Measurements from ENCODE around the gene WNT3A. TPM values are rescaled to one million over a fixed set of nuclear protein-coding genes. Genes with fewer than 3 reads are reported as not detected.
A peak's percentile ranks its signal among the peaks of the same experiment; 100 is the strongest.

WNT3A gene
- total RNA-seq, 1 experiment from 2014 or later = 0.31 TPM

DNA sequence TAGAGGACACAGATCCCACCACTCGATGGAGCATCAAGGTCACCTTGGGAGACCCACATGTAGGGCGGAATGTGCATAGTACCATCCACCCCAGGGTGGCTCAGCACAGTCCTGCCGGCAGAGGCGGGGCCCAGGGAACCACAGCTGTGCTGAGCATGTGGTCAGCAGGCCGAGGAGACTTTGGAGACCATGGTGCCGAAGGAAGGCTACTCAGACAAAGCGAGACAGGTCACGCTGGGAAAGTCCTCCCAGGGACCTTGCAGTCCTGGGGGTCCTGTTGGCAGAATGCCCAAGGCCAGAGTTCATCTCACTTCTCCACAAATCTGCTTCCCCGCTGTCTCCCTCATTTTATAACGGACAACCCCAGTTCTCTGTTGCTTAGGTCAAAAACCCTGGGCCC lies 22.5 kb downstream of the WNT3A start:
- no peaks in the 10 kb centered on the region for H3K36me3 ChIP-seq (replicated peaks; ENCODE audit: control insufficient read depth, insufficient read depth, low read length)
- 0 out of 2 replicates have a peak, but pooled peaks cover 1% of the 10 kb centered on the region for H3K27me3 ChIP-seq (ENCODE audit: control insufficient read depth, insufficient read depth, low read length)
- no peak overlapping the region for H3K4me3 ChIP-seq (ENCODE audit: insufficient read depth, low read depth, low read length)
- DNase-seq = no peak

DNA sequence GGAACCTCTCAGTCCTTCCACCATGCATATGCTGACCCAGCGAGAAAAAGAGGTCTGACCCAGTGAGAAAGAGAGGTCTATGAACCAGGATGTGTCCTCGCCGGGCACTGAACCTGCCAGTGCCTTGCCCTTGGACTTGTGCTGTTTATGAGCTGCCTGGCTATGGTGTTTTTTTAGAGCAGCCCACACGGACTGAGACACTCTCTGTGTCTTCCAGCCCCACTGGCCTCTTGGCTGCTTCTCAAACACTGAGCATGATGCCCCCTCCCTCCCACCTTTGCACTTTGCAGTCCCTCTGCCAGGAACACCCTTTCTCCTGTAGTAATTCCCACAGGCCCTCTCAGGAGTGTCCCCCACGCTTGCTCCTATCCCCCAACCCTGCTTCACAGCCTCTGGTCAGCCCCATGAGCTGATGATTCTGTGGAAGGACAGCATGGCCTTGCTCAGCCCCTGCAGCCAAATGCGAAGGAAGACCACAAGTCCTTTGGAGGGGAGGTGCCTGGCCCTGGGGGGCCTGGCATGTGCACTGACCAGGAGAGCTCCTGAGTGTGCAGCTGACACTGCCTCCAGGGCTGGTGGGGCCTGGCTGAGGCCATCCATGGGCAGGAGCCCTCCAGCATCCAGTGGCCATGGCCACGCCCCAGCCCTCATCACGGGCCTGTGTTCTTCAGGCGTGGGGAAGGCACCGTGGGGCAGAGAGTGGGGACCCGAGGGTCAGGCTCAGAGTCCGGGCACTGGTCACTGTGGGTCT lies 23.8 kb downstream of the WNT3A start:
- no peaks in the 10 kb centered on the region for H3K36me3 ChIP-seq (replicated peaks; ENCODE audit: control insufficient read depth, insufficient read depth, low read length)
- peaks cover 3% of the 10 kb centered on the region; the same call in 1 of the 2 replicates for H3K27me3 ChIP-seq (ENCODE audit: control insufficient read depth, insufficient read depth, low read length)
- DNase-seq = no peak
- no peak overlapping the region for H3K4me3 ChIP-seq (ENCODE audit: insufficient read depth, low read depth, low read length)

DNA sequence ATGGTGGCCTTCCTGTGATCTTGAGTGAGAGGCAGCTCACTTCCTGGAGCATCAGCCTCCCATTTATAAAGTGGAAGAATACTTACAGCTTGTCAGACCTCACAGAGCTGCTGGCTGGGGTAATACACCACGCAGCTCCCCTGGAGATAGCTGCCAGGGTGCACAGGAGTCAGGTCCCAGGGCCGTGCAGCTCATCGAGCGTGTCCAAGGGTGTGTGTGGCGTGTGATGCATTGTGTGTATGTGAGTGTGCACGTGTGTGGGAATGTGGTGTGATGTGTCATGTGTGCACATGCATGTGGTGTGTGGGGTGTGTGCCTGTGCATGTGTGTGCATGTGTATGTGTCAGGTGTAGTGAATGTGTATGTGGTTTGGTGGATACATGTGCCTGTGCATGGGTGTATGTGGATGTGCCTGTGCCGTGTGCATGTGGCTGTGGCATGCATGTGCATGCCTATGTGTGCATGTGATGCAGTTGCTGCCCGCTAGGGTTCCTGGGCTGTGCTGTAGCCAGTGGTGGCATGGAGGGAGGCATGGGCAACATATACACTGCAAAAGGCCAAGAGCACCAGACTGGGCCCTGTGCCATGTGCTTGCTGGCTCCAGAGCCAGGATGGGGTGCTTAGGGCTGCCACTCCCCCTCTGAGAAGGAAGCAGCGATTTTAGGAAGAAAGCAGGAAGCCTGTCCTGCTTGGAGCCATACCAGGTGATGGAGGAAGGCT lies 24.6 kb downstream of the WNT3A start:
- peaks cover 3% of the 10 kb centered on the region for H3K27me3 ChIP-seq (ENCODE audit: control insufficient read depth, insufficient read depth, low read length)
- no peak overlapping the region for H3K4me3 ChIP-seq (ENCODE audit: insufficient read depth, low read depth, low read length)
- no peak for DNase-seq
- H3K36me3 ChIP-seq (replicated peaks; ENCODE audit: control insufficient read depth, insufficient read depth, low read length) = no peaks in the 10 kb centered on the region

DNA sequence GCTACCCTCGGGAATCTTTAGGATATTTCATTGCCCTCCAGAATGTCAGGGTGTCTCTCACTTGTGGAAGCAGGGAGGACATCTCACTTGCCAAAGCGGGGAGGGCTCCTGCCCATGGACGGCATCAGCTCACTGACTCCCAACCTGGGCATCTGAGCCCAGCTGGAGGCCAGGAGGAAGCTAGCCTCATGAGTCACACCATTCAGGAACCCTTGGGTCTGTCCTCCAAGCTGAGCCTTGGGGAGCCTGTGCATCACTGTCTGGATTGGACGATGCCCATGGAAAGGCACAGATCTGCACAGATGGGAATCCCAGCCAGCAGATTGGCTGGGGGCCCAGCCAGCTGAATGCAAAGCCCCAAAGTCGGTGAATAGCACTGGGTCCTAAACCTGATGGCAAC lies 25.2 kb downstream of the WNT3A start:
- peaks cover 8% of the 10 kb centered on the region for H3K27me3 ChIP-seq (ENCODE audit: control insufficient read depth, insufficient read depth, low read length)

DNA sequence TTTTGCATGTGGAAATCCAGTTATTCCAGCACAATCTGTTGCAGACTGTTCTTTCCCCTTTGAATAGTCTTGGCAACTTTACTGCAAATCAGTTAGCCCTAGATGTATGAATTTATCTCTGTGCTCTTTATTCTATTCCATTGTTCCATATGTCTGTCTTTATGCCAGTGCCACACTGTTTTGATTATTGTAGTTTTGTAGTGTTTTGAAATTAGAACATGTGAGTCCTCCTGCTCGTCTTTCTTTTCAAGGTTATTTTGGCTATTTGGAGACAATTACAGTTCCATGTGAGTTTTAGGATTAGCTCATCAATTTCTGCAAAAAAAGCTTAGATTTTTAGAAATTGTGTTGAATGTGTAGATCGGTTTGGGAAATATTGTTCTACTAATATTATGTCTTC lies 26.6 kb downstream of the WNT3A start:
- DNase-seq = no peak
- H3K4me3 ChIP-seq (ENCODE audit: insufficient read depth, low read depth, low read length) = no peak overlapping the region
- H3K27me3 ChIP-seq (ENCODE audit: control insufficient read depth, insufficient read depth, low read length) = peaks cover 21% of the 10 kb centered on the region
- no peaks in the 10 kb centered on the region for H3K36me3 ChIP-seq (replicated peaks; ENCODE audit: control insufficient read depth, insufficient read depth, low read length)

More for the DNA sequence above, 25.2 kb downstream of the WNT3A start:
- no peaks in the 10 kb centered on the region for H3K36me3 ChIP-seq (replicated peaks; ENCODE audit: control insufficient read depth, insufficient read depth, low read length)
- no peak overlapping the region for H3K4me3 ChIP-seq (ENCODE audit: insufficient read depth, low read depth, low read length)
- no peak for DNase-seq

DNA sequence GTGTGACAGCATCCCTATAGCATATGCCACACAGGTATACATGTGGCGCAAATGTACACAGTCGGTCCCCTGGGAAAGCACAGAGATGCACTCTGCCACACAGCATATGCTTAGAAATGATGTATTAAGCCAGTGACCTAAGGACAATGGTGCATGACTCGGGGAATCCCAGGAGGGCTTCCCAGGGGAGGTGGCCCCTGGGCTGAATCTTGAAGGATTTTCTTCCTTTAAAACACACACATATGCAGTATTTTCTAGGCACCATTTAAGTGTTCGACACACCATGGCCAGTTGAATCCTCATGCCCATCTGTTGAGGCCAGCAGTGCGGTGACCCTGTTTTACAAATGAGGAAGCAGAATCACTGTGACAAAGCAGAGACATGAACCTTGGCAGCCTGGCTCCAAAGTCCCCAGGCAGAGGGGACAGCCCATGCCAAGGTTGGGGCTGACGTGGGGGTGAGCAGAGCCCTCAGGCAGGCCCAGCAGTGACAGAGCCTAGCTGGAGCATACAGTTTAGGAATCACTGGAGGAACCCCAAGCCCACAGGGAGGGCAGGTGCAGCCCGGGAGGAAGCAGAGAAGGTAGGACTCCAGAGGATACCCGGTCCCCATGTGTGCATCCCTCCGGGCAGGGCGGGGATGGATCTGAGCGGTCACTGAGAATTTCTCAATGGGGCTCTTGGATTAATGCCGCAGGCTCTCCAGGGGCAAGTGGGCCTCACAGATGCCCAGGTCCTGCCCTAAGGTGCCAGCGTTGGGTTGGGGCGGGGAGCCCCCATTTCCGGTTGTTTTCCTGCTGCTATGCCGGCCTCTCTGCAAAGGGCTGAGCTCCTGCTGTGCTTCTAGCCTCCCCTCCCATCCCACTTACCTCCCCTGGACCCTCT lies 28.4 kb downstream of the WNT3A start:
- H3K4me3 ChIP-seq (ENCODE audit: insufficient read depth, low read depth, low read length) = no peak overlapping the region
- H3K27me3 ChIP-seq (ENCODE audit: control insufficient read depth, insufficient read depth, low read length) = peaks cover 38% of the 10 kb centered on the region
- peak; percentile 63 for DNase-seq

DNA sequence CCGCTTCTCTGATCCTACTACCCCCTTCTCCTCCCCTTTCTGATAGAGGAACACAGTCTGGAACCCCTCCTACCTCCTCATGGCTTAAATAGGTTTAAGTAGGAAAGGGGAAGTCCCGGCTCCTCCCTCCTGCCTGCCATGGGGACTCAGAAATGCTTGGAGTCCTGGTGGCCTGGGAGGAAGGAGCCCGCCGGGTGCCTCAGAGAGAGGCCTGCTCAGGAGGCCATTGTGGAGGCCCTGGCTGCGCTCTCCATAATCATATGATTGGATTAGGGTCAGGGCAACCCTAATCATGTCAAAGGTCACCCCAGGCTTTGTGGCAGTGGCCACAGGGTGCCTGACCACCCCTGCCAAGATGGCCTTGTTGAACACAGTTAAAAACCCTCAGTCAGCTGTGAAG lies 29.0 kb downstream of the WNT3A start:
- Histone ChIP-seq H3K27me3 (ENCODE audit: control insufficient read depth, insufficient read depth, low read length) (peaks cover 39% of the 10 kb centered on the region), H3K4me3 (ENCODE audit: insufficient read depth, low read depth, low read length) (no peak overlapping the region), H3K36me3 (replicated peaks; ENCODE audit: control insufficient read depth, insufficient read depth, low read length) (no peaks in the 10 kb centered on the region)
- DNase-seq = peak; percentile 71

More for the DNA sequence above, 28.4 kb downstream of the WNT3A start:
- H3K36me3 ChIP-seq (replicated peaks; ENCODE audit: control insufficient read depth, insufficient read depth, low read length) = no peaks in the 10 kb centered on the region

DNA sequence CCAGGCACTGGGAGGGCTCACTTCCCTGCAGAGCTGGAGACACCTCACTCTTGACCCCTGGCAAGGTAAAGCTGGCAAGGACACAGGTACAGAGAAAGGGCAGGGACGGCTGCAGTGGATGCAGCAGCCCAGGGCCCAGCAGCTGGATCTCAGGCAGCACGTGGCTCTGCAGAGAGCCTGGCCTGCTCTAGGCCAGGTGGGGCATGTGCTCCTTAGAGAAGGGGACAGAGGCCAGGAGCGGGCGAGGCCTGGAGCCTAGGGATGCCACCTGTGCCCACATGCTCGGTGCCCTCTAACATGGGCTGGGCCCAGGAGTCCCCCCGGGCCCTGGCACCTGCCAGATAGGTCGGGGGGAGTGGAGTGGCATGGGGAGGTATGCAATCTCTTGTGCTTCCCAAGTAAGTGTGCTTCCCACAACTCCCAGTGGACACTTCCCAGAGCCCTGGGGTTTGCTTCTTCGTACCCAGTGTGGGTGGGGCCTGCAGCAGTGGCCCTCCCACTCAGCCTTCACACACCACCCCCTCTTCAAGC lies 30.0 kb downstream of the WNT3A start:
- Histone ChIP-seq H3K4me3 (ENCODE audit: insufficient read depth, low read depth, low read length) (no peak overlapping the region), H3K27me3 (ENCODE audit: control insufficient read depth, insufficient read depth, low read length) (peaks cover 44% of the 10 kb centered on the region)

DNA sequence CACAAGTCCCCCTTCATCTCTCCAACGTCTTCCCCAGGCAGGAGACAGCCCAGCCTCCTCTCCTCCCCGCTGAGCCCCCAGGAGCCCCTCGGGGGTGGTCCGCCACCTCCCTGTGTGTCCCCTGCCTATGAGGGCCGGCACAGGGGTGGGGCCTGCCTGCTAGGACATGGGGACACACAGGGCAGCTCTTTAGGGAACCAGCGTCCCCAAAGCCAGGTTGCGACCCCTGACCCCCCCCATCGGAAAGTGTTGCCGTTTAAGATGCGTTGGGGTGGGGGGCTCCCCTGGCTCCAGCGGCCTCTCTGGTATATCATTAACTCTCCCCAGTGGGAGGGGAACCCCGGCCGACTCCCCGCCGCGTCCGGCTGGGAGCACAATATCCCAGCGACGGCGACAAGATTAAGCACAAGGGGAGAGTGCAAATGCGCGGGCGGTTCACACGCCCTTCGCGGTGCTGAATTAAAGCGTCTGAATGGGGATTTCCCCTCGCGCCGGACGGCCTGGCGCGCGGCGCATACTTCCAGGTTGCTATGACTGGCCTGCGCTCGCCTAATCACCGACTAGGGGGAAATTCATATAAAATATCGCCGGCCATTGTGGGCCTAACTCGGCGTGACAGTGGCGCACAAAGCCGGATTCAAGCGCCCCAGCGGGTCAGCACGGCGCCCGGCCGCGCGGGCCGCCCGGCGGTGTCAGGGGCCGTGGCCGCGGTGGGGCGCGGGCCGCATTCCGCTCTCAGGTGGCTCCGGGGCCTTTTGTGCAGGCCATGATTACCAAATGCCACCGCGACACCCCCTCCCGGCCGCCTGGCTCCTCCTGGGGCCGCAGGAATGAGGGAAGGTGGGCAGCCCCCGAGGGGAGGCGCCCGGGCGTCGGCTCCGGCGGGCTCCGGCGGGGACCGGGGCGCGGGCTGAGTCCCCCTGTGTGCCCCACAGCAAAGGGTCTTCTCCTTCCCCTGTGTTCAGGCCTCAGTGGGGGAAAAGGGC lies 30.9 kb downstream of the WNT3A start:
- Histone ChIP-seq H3K36me3 (replicated peaks; ENCODE audit: control insufficient read depth, insufficient read depth, low read length) (no peaks in the 10 kb centered on the region), H3K27me3 (ENCODE audit: control insufficient read depth, insufficient read depth, low read length) (peaks cover 45% of the 10 kb centered on the region), H3K4me3 (ENCODE audit: insufficient read depth, low read depth, low read length) (peak overlapping the region; percentile 45)
- peak; percentile 92 for DNase-seq

More for the DNA sequence above, 30.0 kb downstream of the WNT3A start:
- peak; percentile 73 for DNase-seq
- no peaks in the 10 kb centered on the region for H3K36me3 ChIP-seq (replicated peaks; ENCODE audit: control insufficient read depth, insufficient read depth, low read length)

DNA sequence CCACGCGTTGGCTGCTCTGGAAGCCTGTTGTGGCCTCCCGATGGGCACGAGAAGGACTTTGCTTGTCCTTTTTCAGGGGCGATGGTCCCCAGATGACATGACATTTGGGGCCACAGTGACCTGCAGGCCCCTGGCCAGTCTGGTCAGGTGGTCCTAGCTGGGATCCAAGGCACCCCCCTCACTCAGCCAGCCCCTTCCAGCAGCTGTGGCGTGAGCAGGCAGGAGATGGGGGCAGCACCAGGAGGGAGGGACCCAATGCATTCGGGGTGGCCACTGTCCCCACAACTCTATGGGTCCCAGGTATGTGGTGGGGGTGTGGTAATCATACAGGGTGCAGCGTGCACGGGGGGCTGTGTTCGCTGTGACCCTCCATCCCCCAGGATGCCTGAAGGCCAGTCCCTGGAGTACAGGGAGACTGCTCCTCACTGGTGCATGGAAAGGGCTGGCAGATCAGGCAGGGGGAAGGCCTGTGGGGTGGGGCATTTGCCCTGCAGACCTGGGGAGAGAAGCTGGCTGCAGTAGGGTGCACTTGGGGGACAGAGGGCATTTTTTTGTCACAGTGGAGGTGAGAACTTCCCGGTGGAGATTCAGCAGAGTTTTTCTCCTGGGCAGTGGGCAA lies 31.7 kb downstream of the WNT3A start:
- peak; percentile 57 for DNase-seq
- Histone ChIP-seq H3K36me3 (replicated peaks; ENCODE audit: control insufficient read depth, insufficient read depth, low read length) (no peaks in the 10 kb centered on the region), H3K27me3 (ENCODE audit: control insufficient read depth, insufficient read depth, low read length) (peaks cover 47% of the 10 kb centered on the region), H3K4me3 (ENCODE audit: insufficient read depth, low read depth, low read length) (peak overlapping the region; percentile 45)

DNA sequence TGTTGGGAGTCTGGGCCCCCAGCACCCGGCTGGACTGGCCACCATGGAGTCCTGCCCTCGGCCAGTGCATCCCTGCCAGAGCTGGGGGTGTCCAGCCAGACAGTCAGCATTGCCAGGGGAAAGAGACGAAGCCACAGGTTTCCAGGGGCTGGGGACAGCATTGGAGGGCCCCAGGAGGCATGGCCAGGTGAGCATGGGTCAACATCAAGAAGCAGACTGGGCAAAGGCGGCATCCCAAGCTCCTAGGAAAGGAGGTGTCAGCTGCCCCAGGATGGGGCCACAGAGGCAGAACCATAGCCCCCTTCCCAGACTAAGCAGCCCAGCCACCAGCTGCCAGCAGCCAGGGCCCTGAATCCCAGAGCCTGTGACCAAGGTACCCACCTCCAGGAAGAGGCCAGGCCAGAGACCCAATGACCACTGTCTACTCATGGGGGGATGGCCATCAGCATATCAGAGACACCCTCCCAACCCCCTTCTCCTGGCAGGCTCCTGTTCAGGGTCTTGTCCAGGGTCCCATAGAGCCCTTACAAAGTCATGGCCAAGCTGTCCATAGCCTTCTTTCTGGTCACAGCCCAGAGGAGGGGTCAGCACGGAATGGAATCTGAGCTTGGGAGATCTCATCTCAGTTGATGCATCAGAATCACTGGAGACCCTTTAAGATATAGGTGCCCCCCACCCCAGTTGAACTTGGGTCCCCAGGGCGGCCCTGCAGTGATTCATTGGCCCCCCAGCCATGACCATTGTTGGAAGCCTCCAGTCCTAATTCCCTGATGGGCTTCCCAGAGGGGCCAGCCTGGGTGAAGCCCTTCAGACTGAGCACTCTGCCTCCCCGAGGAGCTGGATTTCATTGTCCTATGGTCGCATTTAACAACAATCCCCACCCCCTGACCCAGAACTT lies 32.5 kb downstream of the WNT3A start:
- H3K27me3 ChIP-seq (ENCODE audit: control insufficient read depth, insufficient read depth, low read length) = peaks cover 49% of the 10 kb centered on the region

DNA sequence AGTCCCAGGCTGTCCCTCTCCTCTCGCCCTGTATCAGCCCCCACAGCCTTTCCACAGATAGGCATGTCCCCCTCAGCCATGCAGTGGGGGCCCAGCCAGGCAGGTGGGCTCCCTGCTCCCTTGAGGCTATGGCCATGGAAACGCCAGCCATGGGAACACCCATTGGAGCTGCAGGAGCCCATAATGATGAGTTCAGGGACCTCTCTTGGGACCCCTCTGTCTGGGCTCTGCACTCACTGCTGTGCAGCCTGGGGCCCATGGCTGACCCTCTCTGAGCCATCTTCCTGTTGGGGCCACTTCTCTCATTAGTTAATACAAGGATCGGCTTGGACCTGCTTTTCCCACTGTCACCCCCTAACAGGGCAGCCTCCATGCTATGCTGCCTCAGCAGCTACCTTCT lies 33.2 kb downstream of the WNT3A start:
- Histone ChIP-seq H3K36me3 (replicated peaks; ENCODE audit: control insufficient read depth, insufficient read depth, low read length) (no peaks in the 10 kb centered on the region), H3K27me3 (ENCODE audit: control insufficient read depth, insufficient read depth, low read length) (peaks cover 54% of the 10 kb centered on the region), H3K4me3 (ENCODE audit: insufficient read depth, low read depth, low read length) (no peak overlapping the region)
- DNase-seq = no peak

More for the DNA sequence above, 32.5 kb downstream of the WNT3A start:
- Histone ChIP-seq H3K36me3 (replicated peaks; ENCODE audit: control insufficient read depth, insufficient read depth, low read length) (no peaks in the 10 kb centered on the region), H3K4me3 (ENCODE audit: insufficient read depth, low read depth, low read length) (no peak overlapping the region)
- no peak for DNase-seq
